Kidney (tissue), 14 donors: ENCODE measurements around the gene ATP2B3. TPM values are rescaled to one million over a fixed set of nuclear protein-coding genes. Genes with fewer than 3 reads are reported as not detected.

ENCODE experiments used
- DNase-seq, 5 donors: peaks; one replicate each; pipeline ENCODE4 v3.0.0-alpha.2; 2013 to 2020
- FAIRE-seq: peaks from 2 replicates; lab custom pipeline; 2012; peaks lifted over from hg19 to GRCh38; lab: Jason Lieb, UNC
- H3K27ac ChIP-seq, 2 donors: one replicate each; pipeline ENCODE4 v1.7.0; 2013; ENCODE audit warnings: low read depth in 2 of 2, low read length in 2 of 2, inconsistent platforms in 1 of 2
- H3K27me3 ChIP-seq: one replicate; pipeline ENCODE4 v1.7.1; 2013; ENCODE audit warnings: low read length, inconsistent platforms; ENCODE audit not compliant: control insufficient read depth, insufficient read depth
- H3K36me3 ChIP-seq, 3 donors: one replicate each; pipeline versions ENCODE4 v1.7.0 to v1.7.1; 2013; ENCODE audit warnings: low read length in 3 of 3, control low read depth in 1 of 3, inconsistent platforms in 1 of 3; ENCODE audit not compliant: insufficient read depth in 3 of 3, control insufficient read depth in 2 of 3
- H3K4me1 ChIP-seq, 3 donors: one replicate each; pipeline versions ENCODE4 v1.7.0 to v1.7.1; 2013; ENCODE audit warnings: low read length in 3 of 3, inconsistent platforms in 1 of 3, low read depth in 1 of 3; ENCODE audit not compliant: control insufficient read depth in 2 of 3, insufficient read depth in 2 of 3
- H3K4me3 ChIP-seq, 3 donors: one replicate each; pipeline versions ENCODE4 v1.7.0 to v1.8.1; 2013; ENCODE audit warnings: low read length in 3 of 3, control low read depth in 1 of 3, inconsistent platforms in 1 of 3
- H3K9ac ChIP-seq, 3 donors: one replicate each; pipeline versions ENCODE4 v1.7.0 to v1.7.1; 2013; ENCODE audit warnings: low read length in 3 of 3, control low read depth in 1 of 3, inconsistent platforms in 1 of 3
- H3K9me3 ChIP-seq, 3 donors: one replicate each; pipeline versions ENCODE4 v1.7.0 to v1.7.1; 2013; ENCODE audit warnings: low read length in 3 of 3, control low read depth in 1 of 3, inconsistent platforms in 1 of 3; ENCODE audit not compliant: control insufficient read depth in 2 of 3, insufficient read depth in 1 of 3
- CTCF ChIP-seq: IDR thresholded peaks from 3 replicates; pipeline ENCODE4 v1.5.1; 2012; ENCODE audit warnings: mild to moderate bottlenecking, moderate library complexity, borderline replicate concordance; ENCODE audit not compliant: insufficient read depth; ENCODE audit errors: extremely low read depth
- intact Hi-C: fragments of 100-400 bp; cut with DNase I; formaldehyde crosslinking; loops from one replicate; pipeline ENCODE4 v1.11.1; 2022
- polyA plus RNA-seq: library from polyadenylated mRNA; stranded (reverse); fragments of 350-450 nt; fragmentation: Illumina TruSeq; extraction: RNeasy Lipid Tissue Mini Kit (QIAGEN cat#74804); gene quantifications from one replicate; pipeline ENCODE4 v1.2.3, GENCODE V29; 2014; ENCODE audit warnings: low read depth, low replicate concordance; ENCODE audit not compliant: insufficient read depth
- total RNA-seq: library from RNA; stranded (reverse); fragmentation: NEBNext Ultra II Directional; extraction: Animal tissue kit (Norgen Biotek cat#: 25700); gene quantifications from one replicate; pipeline ENCODE4 v1.2.1, GENCODE V29; 2021
- donor health status: control.
- donor health status: control.
- donor health status: control.
- donor health status: control.
- donor health status: control.
- donor health status: DM: yes; HTN: yes; CAD: no.
- donor health status: Normal renal cell carcinoma (clear cell type).

Gene ATP2B3
- total and polyA plus RNA-seq, 2 donors from 2014 or later = 0.37 TPM; not detected in 1

DNA sequence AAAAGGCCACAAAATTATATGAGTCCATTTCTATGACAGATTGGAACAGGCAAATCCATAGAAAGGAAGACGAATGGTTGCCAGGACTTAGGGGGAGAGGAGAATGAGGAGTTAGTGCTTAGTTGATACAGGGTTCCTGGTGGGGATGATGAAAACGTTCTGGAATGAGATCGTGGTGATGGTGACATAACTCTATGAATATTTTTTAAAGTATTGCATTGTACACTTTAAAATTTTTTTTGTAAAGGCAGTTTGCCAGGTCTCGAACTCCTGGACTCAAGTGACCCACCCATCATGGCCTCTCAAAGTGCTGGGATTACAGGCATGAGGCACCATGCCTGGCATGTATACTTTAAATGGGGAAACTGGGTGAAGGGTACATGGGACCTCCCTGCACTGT lies 91.4 kb downstream of the ATP2B3 start:
- H3K36me3 ChIP-seq = no peaks in the 10 kb centered on the region
- no peak overlapping the region for H3K27ac ChIP-seq
- no peak for TF ChIP-seq CTCF
- no peaks in the 10 kb centered on the region for H3K9me3 ChIP-seq
- H3K27me3 ChIP-seq = no peaks in the 10 kb centered on the region
- DNase-seq (no peak), FAIRE-seq (no peak)
- H3K4me1 ChIP-seq = peaks cover 0 to 6% (median 0%) of the 10 kb centered on the region in 3 donors
- intact Hi-C loops = no loop called here
- no peak overlapping the region for H3K9ac ChIP-seq
- H3K4me3 ChIP-seq = no peak overlapping the region

- no peak for FAIRE-seq
- no peaks in the 10 kb centered on the region for H3K36me3 ChIP-seq
- H3K9me3 ChIP-seq = no peaks in the 10 kb centered on the region
- TF ChIP-seq CTCF = peak; percentile 72
- H3K4me1 ChIP-seq = peaks cover 0 to 6% (median 0%) of the 10 kb centered on the region in 3 donors
- intact Hi-C loops = no loop called here
- H3K4me3 ChIP-seq = peak overlapping the region in 2 of 3 donors; percentile 12 to 32
- H3K27ac ChIP-seq = peak overlapping the region; percentile 63 to 86
- peak; percentile 81 to 91 (median 89) for DNase-seq
- no peaks in the 10 kb centered on the region for H3K27me3 ChIP-seq
- peak overlapping the region in 1 of 3 donors; percentile 12 for H3K9ac ChIP-seq
These were observed 92.7 kb downstream of the ATP2B3 start for GRCh38 chrX:153609917-153610835.

DNA sequence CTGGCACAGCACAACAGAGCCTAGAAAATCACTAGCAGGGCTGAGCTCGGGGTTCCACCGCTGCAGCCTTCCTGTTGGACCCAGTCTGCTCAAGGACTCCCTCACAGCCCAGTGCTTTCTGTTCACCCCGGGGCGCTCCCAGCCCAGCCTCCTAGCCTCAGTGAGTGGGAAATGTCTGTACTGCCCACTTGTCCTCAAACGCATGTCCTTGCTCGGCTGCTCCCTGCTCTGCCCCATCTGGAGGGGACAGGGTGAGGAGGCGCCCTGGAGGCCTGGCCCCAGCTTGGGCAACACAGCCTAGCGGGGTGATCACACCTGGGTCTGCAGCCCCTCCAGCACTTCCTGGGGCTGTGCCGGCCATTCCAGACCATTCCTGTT lies 93.4 kb downstream of the ATP2B3 start:
- Histone ChIP-seq H3K4me3 (peak overlapping the region in 1 of 3 donors; percentile 32), H3K27ac (peak overlapping the region; percentile 63 to 86), H3K36me3 (no peaks in the 10 kb centered on the region), H3K9ac (peak overlapping the region in 1 of 3 donors; percentile 12), H3K9me3 (no peaks in the 10 kb centered on the region), H3K4me1 (peaks cover 0 to 6% (median 0%) of the 10 kb centered on the region in 3 donors), H3K27me3 (no peaks in the 10 kb centered on the region)
- FAIRE-seq = no peak
- intact Hi-C loops = no loop called here
- DNase-seq = peak in 1 of 5 donors; percentile 81
- TF ChIP-seq CTCF = no peak
